Thyroid gland (tissue), 4 donors: Measurements from ENCODE around the gene BCKDHA. TPM values are rescaled to one million over a fixed set of nuclear protein-coding genes. Genes with fewer than 3 reads are reported as not detected.

Experiments
- DNase-seq, 2 donors: peaks; one replicate each; pipeline ENCODE4 v3.0.0-alpha.2; 2019
- H3K27ac ChIP-seq, 3 donors: fragments of 200-600 bp; sonication (generic); 1 replicate in 2 of 3; 2 replicates in 1 of 3; pipeline ENCODE4 v1.5.1; 2016 to 2019; ENCODE audit warnings: mild to moderate bottlenecking in 1 of 3, moderate library complexity in 1 of 3
- H3K27me3 ChIP-seq: fragments of 200-600 bp; sonication (generic); one replicate; pipeline ENCODE4 v1.5.1; 2019
- H3K36me3 ChIP-seq, 2 donors: fragments of 200-600 bp; sonication (generic); one replicate each; pipeline ENCODE4 v1.5.1; 2016 to 2019
- H3K4me1 ChIP-seq, 2 donors: fragments of 200-600 bp; sonication (generic); one replicate each; pipeline ENCODE4 v1.5.1; 2017 to 2019
- H3K4me3 ChIP-seq, 3 donors: fragments of 200-600 bp; sonication (generic); replicated peaks in 1 of 3; 1 replicate in 2 of 3; 2 replicates in 1 of 3; pipeline ENCODE4 v1.5.1; 2016; ENCODE audit warnings: mild to moderate bottlenecking in 1 of 3
- H3K9me3 ChIP-seq: fragments of 200-600 bp; sonication (generic); one replicate; pipeline ENCODE4 v1.5.1; 2017
- POLR2A ChIP-seq, 2 donors: fragments of 450-650 bp; IDR thresholded peaks; one replicate each; pipeline ENCODE4 v1.6.1; 2017; ENCODE audit warnings: antibody characterized with exemption in 2 of 2, mild to moderate bottlenecking in 2 of 2, moderate library complexity in 1 of 2
- WGBS, 2 donors: methylation state at CpG; one replicate each; pipeline ENCODE4 v1.1.5; 2017; 5-methylcytosine and 5-hydroxymethylcytosine counted together
- intact Hi-C: fragments of 100-400 bp; cut with DNase I; formaldehyde crosslinking; loops from one replicate; pipeline ENCODE4 v1.15.1; 2023
- total RNA-seq, 4 donors: library from RNA; depleted of rRNA; stranded (reverse); fragments of >200 nt; gene quantifications; one replicate each; pipeline ENCODE4 v1.2.3, GENCODE V29; 2016
- TF ChIP-seq, protein P1 (sequence below), 6 experiments: fragments of 200-600 bp in 3 of 6; fragments of 450-650 bp in 3 of 6; sonication (generic) in 3 of 6; IDR thresholded peaks; one replicate each; pipeline ENCODE4 v1.5.1; 2016 to 2019; ENCODE audit warnings: antibody characterized with exemption in 6 of 6, mild to moderate bottlenecking in 2 of 6, inconsistent platforms in 1 of 6, moderate library complexity in 1 of 6

BCKDHA gene
- total RNA-seq, 4 donors from 2014 or later = 57.4 to 90.9 (median 85.6) TPM

DNA sequence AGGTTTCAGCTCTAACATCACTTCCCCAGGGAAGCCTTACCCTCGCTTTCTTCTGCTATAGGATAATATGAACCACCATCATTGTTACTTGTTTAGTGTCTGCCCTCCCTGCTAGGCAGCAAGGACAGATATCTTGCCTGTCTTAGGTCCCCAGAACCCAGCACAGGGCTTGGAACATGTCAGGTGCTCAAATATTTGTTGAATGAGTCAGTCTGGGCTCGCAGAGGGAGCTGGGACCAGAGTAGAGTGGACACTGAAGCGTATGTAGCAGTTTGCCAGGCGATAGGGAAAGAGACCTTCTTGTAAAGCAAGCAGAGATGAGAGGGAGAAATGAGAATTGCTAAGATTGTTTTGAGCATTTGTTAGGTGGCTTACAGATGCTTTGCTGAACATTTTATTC is 11.7 kb downstream of the BCKDHA start:
- no peak overlapping the region for H3K4me3 ChIP-seq
- peak overlapping the region; percentile 57 to 72 (median 70) for H3K27ac ChIP-seq
- no peaks in the 10 kb centered on the region for H3K27me3 ChIP-seq
- peaks cover 27 to 77% of the 10 kb centered on the region in 2 donors for H3K4me1 ChIP-seq
- WGBS, 2 donors = 49 to 50% methylated on average over 4 of the region's 4 CpGs
- peaks cover 6 to 13% of the 10 kb centered on the region in 2 donors for H3K36me3 ChIP-seq
- TF ChIP-seq, protein P1, sequence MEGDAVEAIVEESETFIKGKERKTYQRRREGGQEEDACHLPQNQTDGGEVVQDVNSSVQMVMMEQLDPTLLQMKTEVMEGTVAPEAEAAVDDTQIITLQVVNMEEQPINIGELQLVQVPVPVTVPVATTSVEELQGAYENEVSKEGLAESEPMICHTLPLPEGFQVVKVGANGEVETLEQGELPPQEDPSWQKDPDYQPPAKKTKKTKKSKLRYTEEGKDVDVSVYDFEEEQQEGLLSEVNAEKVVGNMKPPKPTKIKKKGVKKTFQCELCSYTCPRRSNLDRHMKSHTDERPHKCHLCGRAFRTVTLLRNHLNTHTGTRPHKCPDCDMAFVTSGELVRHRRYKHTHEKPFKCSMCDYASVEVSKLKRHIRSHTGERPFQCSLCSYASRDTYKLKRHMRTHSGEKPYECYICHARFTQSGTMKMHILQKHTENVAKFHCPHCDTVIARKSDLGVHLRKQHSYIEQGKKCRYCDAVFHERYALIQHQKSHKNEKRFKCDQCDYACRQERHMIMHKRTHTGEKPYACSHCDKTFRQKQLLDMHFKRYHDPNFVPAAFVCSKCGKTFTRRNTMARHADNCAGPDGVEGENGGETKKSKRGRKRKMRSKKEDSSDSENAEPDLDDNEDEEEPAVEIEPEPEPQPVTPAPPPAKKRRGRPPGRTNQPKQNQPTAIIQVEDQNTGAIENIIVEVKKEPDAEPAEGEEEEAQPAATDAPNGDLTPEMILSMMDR (IDR thresholded peaks at IDR 0.05) = no peak
- TF ChIP-seq POLR2A (IDR thresholded peaks at IDR 0.05) = no peak
- DNase-seq = peak; percentile 80 to 86
- no peaks in the 10 kb centered on the region for H3K9me3 ChIP-seq
- intact Hi-C loops = no loop called here

DNA sequence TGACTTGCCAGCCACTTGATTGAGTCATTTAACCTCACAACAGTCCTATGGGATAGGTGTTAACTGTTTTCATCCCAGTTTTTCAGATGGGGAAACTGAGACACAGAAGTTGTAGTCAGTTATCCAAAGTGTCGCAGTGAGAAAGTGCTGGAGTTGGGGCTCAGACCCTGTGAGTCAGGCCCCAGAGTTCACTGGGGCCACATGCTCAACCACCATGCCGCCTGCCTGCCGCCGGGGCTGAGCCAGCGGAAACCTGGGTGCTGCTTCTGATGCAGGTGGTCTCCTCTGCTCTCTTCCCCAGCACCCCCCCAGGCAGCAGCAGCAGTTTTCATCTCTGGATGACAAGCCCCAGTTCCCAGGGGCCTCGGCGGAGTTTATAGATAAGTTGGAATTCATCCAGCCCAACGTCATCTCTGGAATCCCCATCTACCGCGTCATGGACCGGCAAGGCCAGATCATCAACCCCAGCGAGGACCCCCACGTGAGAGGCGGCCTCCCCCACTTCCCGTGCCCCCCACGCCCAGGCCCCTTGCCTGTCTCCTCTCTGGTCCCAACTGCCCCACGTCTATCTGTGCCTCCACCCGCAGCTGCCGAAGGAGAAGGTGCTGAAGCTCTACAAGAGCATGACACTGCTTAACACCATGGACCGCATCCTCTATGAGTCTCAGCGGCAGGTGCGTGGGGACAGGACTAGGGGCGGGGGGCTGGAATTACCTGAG is 12.9 kb downstream of the BCKDHA start:
- WGBS, 2 donors = 95 to 97% methylated on average over 22 to 23 of the region's 23 CpGs
- Histone ChIP-seq H3K36me3 (peaks cover 6 to 18% of the 10 kb centered on the region in 2 donors), H3K4me3 (no peak overlapping the region), H3K9me3 (no peaks in the 10 kb centered on the region), H3K4me1 (peaks cover 27 to 76% of the 10 kb centered on the region in 2 donors), H3K27ac (peak overlapping the region in 1 of 3 donors; percentile 72), H3K27me3 (no peaks in the 10 kb centered on the region)
- no peak for DNase-seq
- no peak for TF ChIP-seq POLR2A (IDR thresholded peaks at IDR 0.05)
- TF ChIP-seq, protein P1 (IDR thresholded peaks at IDR 0.05) = no peak
- intact Hi-C loops = no loop called here

DNA sequence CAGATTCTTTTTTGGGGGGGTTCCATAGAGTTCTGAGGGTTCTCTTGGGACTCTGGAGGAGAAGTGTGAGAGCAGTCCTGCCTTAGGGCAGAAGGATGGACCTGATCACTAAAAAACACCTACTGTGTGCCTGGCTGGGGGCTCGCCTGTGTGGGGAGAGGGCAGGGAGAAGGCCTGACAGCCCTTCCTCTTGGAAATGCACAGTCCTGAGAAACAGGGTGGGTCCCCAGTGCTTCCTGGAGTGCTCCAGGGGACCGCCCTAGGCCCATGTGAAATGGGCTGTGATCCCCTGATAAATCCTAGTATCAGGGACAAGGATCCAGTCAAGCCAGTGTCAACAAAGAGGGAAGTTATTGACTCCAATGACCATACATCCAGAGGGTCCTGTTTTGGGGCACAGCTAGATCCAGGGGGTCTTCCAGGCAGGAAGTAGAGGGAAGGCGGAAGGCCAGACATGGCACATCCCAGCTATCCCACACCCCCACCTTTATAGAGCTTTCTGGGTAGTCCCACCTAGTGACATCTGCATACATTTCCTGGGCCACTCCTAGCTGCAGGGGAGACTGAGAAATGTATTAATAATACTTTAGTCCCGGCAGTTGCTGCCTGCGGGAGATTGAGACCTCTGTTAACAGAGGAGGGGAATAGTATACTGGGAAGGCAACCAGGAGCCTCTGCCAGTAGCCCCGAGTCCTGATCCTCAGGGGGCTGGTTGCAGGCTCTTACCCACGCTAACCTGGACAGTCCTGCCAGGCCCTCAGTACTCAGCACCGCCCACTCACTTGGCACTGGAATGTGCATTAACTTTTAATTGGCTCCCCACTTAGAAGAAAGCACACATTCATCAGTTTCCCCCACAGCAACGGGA is 13.7 kb downstream of the BCKDHA start:
- intact Hi-C loops = no loop called here
- Histone ChIP-seq H3K9me3 (no peaks in the 10 kb centered on the region), H3K27ac (no peak overlapping the region), H3K4me1 (peaks cover 27 to 72% of the 10 kb centered on the region in 2 donors), H3K4me3 (no peak overlapping the region), H3K27me3 (no peaks in the 10 kb centered on the region), H3K36me3 (peaks cover 6 to 20% of the 10 kb centered on the region in 2 donors)
- WGBS, 2 donors = 63 to 64% methylated on average over 9 of the region's 9 CpGs
- TF ChIP-seq, protein P1 (IDR thresholded peaks at IDR 0.05) = no peak
- no peak for TF ChIP-seq POLR2A (IDR thresholded peaks at IDR 0.05)
- DNase-seq = no peak

DNA sequence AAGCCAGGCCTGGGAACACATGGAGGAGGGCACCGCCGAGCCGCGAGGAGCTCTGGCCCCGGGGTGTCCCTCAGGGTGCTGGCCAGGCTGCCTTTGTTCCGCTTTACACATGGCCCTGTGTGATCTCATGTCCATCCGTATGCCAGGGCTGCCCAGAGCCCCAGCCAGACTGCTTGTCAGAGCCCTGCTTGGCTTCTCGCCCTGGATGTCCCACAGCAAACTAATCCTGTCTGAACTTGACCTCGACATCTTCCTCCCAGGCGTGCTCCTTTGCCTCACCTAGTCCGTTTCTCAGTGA is 14.3 kb downstream of the BCKDHA start:
- no peak overlapping the region for H3K4me3 ChIP-seq
- DNase-seq = peak in 1 of 2 donors; percentile 15
- peaks cover 6 to 23% of the 10 kb centered on the region in 2 donors for H3K36me3 ChIP-seq
- no peak overlapping the region for H3K27ac ChIP-seq
- H3K27me3 ChIP-seq = no peaks in the 10 kb centered on the region
- 78 to 91% methylated on average over 11 of the region's 11 CpGs for WGBS, 2 donors
- intact Hi-C loops = no loop called here
- TF ChIP-seq, protein P1 (IDR thresholded peaks at IDR 0.05) = no peak
- TF ChIP-seq POLR2A (IDR thresholded peaks at IDR 0.05) = no peak
- H3K9me3 ChIP-seq = no peaks in the 10 kb centered on the region
- peaks cover 25 to 67% of the 10 kb centered on the region in 2 donors for H3K4me1 ChIP-seq

DNA sequence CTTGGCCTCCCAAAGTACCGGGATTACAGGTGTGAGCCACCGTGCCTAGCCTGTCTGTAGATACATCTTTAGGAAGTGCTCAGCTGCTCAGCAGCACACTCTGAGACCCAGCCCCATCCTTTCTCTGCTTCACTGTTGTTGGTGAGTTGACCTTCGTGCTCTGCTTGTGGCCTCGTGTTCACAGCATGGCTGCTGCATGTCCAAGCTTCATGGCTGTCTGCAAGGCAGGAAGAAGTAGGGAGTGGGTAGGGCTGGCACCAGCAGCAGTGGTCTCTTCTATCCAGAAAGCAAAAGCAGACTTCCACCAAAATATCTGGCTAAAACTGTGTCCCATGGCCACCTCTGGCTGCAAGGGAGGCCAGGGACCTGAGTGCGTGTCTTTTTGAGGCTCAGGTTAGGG is 15.3 kb downstream of the BCKDHA start:
- H3K27ac ChIP-seq = no peak overlapping the region
- 96 to 98% methylated on average over 5 of the region's 5 CpGs for WGBS, 2 donors
- TF ChIP-seq POLR2A (IDR thresholded peaks at IDR 0.05) = no peak
- TF ChIP-seq, protein P1 (IDR thresholded peaks at IDR 0.05) = no peak

More for the DNA sequence above, 15.3 kb downstream of the BCKDHA start:
- Histone ChIP-seq H3K4me3 (no peak overlapping the region), H3K36me3 (peaks cover 14 to 24% of the 10 kb centered on the region in 2 donors), H3K27me3 (no peaks in the 10 kb centered on the region), H3K9me3 (no peaks in the 10 kb centered on the region), H3K4me1 (peaks cover 16 to 56% of the 10 kb centered on the region in 2 donors)
- intact Hi-C loops = no loop called here
- no peak for DNase-seq
